ENCODE data around the gene TIMM9.
A peak's percentile ranks its signal among the peaks of the same experiment; 100 is the strongest.
"Not testable (repeated sequence)": the region's sequence is repeated elsewhere in the genome, so short reads cannot be mapped to it uniquely, and the experiment has no call there.

Gene TIMM9

GRCh38 chr14:58397156-58397555 is 30.2 kb downstream of the TIMM9 start:
- DNase-seq, result no peak

GRCh38 chr14:58395812-58396788 is 31.2 kb downstream of the TIMM9 start, which contains the start of gene TOMM20L:
Gene TOMM20L (plus strand): TSS chr14:58395930. CDS start chr14:58395958, 28 bp downstream.
- peak; percentile 67 for DNase-seq

GRCh38 chr14:58395562-58395811 is 31.8 kb downstream of the TIMM9 start:
- no peak for DNase-seq

- no peak for DNase-seq
Observed at GRCh38 chr14:58390830-58391229, 36.5 kb downstream of the TIMM9 start.

GRCh38 chr14:58376791-58377190 is 50.5 kb downstream of the TIMM9 start:
- DNase-seq, result no peak

GRCh38 chr14:58368956-58369355 is 58.4 kb downstream of the TIMM9 start:
- no peak for DNase-seq

- DNase-seq, result no peak
Observed at GRCh38 chr14:58367296-58367695, 60.0 kb downstream of the TIMM9 start.

- no peak for DNase-seq
Observed at GRCh38 chr14:58364316-58364715, 63.0 kb downstream of the TIMM9 start.

- DNase-seq, result no peak
Observed at GRCh38 chr14:58362798-58363412, 64.4 kb downstream of the TIMM9 start.

- not testable (repeated sequence) for DNase-seq
Observed at GRCh38 chr14:58362272-58362671, 65.1 kb downstream of the TIMM9 start.
